ENCODE results near the gene PLEKHN1. TPM values are rescaled to one million over a fixed set of nuclear protein-coding genes. Genes with fewer than 3 reads are reported as not detected.

The PLEKHN1 gene
- total RNA-seq, 1 donor from 2014 or later, result 0.24 TPM

DNA sequence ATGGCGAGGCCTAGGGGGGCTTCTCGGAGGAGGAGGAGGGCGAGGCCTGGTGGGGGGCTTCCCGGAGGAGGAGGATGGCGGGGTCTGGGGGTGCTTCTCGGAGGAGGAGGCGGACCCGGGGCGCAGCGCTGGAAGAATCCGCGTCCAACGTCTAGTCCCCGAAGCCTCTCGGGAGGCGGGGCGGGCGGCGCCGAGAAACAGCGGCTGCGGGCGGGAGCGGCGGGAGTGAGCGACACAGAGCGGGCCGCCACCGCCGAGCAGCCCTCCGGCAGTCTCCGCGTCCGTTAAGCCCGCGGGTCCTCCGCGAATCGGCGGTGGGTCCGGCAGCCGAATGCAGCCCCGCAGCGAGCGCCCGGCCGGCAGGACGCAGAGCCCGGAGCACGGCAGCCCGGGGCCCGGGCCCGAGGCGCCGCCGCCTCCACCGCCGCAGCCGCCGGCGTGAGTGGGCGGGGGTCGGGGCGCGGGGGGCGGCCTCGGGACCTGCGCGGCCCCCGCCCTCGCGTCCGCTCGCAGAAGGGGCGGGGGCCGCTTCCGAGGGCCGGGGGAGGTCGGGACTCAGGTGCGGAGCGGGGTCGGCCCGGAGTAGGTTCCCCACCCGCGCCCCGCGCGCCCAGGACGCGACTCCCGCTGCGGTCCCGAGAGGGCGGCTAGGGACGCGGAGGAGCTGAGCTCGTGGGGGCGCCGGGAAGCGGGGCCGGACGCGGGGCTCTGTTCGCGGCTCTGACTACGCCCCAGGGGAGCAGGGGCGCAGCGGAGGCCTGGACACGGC lies 5.7 kb upstream of the PLEKHN1 start, which contains the start of gene KLHL17:
KLHL17 (plus strand) TSS at position 222 of the 769 bp plus-strand sequence; CDS start at position 332, 110 bp downstream.
- peak; percentile 77 for DNase-seq (ENCODE audit: low read depth)

DNA sequence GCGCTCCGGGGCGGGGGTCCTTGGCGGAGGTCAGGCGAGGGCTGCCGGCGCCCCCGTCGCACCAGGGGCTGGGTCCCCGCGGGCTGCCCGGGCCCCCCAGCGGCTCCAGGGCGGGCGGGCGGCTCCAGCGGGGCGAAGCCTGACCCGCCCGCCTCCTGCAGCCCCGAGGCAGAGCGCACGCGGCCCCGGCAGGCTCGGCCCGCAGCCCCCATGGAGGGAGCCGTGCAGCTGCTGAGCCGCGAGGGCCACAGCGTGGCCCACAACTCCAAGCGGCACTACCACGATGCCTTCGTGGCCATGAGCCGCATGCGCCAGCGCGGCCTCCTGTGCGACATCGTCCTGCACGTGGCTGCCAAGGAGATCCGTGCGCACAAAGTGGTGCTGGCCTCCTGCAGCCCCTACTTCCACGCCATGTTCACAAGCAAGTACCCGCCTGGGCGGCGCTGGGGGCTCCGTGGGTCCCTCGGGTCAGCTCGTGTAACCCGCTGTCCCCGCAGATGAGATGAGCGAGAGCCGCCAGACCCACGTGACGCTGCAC lies 5.1 kb upstream of the PLEKHN1 start:
- DNase-seq (ENCODE audit: low read depth), result no peak

DNA sequence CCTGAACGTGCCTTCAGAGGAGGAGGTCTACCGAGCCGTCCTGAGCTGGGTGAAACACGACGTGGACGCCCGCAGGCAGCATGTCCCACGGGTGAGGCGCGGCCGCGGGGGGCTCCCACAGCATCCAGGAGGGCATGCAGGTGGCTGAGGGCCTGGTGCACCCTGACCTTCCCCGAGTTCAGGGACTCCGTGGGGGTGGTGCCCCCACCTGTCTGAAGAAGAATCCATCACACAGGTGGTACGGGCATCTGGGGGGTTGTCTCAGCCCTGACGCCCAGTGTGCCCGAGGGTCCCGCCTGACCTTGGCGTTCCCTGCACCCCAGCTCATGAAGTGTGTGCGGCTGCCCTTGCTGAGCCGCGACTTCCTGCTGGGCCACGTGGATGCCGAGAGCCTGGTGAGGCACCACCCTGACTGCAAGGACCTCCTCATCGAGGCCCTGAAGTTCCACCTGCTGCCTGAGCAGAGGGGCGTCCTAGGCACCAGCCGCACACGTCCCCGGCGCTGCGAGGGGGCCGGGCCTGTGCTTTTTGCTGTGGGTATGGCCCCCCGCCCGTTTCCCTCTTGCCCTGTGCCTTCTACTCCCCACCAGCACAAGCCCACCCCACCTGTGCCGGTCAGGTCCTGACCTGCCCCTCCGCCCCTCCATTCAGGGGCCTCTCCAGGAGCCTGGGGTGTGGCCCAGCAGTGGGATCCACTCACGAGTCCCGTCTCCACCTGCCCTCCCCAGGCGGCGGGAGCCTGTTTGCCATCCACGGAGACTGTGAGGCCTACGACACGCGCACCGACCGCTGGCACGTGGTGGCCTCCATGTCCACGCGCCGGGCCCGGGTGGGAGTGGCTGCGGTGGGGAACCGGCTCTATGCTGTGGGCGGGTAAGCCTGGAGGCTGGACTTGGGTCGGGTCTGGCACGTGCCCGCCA lies 3.6 kb upstream of the PLEKHN1 start:
- DNase-seq (ENCODE audit: low read depth), result no peak

DNA sequence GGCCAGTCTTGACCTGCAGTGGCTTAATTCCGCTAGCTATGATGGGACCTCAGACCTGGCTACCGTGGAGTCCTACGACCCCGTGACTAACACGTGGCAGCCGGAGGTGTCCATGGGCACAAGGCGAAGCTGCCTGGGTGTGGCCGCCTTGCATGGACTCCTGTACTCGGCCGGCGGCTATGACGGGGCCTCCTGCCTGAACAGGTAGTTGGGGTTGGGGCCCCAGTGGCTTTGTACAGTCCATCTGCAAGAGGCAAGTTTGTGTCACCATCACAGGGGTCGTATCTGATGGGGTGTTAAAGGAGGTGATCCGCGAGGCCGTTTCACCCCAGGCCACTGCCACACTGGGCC lies 3.0 kb upstream of the PLEKHN1 start:
- no peak for DNase-seq (ENCODE audit: low read depth)

DNA sequence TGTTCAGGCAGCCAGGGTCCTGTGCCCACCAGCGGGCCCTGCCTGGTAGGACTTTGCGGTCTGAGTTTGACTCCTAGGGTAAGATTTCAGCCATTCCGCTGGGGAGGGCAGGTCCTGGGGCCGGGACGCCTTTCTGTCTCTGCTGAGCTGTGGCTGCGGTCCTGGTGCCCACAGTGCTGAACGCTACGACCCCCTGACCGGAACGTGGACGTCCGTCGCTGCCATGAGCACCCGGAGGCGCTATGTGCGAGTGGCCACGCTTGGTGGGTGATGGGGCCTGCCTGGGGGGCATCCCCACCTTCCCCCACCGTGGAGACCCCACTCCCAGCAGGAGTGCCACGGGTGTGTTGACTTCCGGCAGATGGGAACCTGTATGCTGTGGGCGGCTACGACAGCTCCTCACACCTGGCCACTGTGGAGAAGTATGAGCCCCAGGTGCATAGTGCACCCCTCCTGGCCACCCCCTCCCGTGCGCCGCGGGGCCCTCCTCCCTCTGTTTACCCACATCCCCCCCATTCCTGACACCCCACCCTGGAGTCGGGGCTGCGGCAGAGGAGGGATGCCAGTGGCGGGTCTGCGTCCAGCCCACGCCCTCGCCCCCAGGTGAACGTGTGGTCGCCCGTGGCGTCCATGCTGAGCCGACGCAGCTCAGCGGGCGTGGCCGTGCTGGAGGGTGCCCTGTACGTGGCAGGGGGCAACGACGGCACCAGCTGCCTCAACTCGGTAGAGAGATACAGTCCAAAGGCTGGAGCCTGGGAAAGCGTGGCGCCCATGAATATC lies 2.3 kb upstream of the PLEKHN1 start:
- DNase-seq (ENCODE audit: low read depth), result no peak

DNA sequence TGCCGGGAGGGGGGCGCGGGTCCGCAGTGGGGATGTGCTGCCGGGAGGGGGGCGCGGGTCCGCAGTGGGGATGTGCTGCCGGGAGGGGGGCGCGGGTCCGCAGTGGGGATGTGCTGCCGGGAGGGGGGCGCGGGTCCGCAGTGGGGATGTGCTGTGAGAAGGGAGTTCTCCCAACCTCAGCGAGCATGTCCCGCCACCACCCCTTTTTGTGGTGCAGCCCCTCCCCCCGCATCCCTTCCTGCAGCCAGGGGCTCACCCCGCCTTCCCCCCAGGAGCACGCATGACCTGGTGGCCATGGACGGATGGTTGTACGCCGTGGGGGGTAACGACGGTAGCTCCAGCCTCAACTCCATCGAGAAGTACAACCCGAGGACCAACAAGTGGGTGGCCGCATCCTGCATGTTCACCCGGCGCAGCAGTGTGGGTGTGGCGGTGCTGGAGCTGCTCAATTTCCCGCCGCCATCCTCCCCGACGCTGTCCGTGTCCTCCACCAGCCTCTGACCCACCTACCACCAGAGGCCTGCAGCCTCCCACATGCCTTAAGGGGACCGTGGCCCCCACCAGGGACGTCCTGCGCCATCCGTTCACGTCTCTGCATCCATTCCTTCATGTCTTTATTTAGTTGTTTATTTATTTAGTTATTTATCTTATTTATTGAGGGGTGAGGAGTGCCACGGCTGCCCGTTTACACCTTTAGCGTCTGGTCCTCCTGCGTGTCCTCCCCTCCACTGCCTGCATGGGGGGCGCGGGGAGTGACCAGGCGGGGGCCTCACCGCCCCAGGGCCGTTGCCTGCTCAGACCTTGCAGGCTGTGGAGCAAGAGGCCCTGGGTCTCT lies 1.4 kb upstream of the PLEKHN1 start:
- no peak for DNase-seq (ENCODE audit: low read depth)

DNA sequence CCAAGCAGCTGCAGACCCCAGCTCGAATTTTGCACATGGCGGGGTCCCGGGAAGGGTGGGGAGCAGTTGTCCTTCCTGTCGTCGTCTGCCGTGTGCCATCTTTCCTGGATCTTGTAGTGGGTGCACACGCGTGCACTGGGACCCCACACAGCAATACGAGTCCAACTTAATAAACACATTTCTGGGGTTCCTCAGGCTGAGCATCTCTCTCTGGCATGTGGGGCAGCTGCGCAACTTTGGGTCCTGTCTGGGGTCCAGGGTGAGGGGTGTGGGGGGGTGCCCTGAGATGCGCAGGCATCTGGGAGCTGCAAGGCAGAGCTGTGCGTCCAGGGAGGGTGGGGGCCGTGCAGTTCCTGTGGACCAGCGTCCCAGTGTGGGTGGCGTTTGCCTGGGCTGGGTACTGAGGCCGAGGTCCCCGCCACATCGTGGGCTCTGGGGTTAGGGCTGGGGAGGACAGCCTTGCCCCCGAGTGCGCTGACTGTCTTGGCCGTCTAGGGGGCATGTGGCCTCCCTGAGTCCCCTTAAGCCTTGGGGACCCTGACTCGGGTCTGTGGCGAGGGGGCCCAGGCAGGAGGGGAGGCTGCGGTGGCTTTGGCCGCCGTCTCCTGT lies 652 bp upstream of the PLEKHN1 start:
- DNase-seq (ENCODE audit: low read depth), result no peak

DNA sequence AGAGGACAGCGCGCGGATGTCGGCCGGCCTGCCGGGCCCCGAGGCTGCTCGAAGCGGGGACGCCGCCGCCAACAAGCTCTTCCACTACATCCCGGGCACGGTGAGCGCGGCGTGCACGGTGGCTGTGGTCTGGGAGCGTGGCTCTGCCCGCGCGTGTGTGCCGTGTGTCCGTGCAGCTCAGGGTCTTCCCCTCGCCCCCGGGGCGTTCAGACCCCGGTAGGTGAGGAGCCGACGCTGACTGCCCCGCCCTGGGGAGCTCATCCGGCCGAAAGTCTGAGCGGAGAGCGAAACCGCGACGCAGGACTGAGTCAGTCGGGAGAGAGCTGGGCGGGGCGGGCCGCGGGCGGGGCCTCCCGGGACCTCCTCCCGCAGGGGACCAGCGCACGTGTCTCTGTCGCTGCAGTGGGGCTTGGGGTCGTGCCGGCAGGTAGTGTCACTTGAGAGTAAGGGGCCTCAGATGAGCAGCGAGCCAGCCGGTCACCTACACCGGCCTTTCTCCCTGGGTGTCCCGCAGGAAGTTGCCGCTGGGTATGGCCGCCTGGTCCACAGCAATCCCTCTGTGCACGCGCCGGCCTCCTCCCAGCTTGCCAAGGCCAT lies 520 bp downstream of the PLEKHN1 start:
- peak; percentile 58 for DNase-seq (ENCODE audit: low read depth)

DNA sequence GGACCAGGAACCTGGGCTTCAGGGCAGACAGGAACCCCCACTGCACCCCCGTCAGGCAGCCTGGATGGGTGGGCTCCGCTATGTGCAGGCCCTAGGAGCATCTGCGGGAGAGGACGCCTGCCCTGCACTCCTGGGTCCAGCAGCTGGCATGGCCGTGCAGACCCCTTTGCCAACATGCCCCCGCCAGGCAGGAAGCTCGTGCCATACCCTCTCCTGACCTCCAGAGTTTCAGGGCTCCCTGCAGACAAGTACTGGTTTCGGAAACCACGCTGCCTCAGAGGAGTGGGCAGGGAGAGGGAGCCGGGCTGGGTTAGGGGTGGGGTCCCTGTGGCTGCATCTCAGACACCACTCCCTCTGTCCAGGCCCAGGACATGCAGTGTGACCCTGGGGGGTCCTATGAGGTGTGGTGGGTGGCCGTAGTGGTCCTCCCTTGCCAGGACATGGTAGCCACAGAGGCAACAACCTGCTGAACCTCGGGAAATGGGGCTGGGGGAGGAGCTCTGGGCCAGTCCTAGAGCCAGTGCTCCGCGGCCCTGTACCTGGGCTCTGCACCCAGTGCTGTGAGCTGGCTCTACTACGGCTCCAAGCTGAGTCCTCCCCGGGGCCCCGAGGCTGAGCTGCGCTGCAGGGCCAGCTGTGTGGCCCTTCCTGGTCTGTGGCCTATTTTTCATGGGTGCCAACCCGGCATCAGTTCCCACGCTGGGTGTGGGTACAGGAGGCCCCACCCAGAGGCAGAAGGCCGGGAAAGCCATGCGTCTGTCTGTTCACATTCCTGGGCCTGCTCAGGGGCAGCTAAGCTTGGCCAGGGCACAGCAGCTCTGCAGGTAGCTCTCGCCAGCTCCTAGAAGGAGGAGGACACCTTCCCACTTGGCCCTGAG lies 1.4 kb downstream of the PLEKHN1 start:
- no peak for DNase-seq (ENCODE audit: low read depth)

DNA sequence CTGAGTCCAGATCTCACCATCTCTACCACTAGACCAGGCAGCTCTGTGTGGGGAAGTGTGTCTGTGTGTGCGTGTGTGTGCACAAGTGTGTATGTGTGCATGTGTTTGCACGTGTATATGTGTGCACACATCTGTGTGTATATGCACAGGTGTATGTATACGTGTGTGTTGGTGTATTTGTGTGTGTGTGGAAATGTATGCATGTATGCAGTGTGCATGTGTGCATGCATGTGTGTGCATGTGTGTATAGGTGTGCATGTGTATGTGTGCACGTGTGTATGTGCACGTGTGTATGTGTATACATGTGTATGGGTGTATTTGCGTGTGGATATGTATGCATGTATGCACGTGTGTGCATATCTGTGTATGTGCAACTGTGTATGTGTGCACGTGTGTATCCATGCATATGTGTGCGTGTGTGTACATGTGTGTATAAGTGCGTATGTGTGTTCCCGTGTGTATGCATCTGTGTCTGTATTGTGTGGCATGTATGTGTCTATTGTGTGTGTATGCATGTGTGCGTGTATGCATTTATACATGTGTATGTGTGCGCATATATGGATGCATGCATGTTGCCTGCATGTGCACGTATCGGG lies 3.1 kb downstream of the PLEKHN1 start:
- no peak for DNase-seq (ENCODE audit: low read depth)

DNA sequence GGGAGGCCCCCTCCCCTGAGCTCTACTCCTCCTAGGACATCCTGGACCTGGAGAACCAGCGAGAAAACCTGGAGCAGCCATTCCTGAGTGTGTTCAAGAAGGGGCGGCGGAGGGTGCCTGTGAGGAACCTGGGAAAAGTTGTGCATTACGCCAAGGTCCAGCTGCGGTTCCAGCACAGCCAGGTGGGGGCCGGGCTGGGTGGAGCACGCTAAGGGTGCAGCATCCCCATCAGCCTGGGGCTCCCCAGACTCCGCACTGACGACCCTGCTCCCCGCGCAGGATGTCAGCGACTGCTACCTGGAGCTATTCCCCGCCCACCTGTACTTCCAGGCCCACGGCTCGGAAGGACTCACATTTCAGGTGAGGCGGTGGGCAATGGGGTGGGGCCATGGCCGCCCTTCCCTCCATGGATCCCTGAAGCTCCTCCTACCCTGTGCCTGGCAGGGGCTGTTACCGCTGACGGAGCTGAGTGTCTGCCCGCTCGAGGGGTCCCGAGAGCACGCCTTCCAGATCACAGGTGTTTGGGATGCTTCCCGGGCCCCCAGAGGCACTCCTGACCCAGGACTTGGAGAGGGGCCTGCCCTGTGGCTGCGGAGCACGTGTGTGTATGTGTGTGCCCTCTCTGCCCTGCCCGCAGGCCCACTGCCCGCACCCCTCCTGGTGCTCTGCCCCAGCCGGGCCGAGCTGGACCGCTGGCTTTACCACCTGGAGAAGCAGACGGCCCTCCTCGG lies 4.1 kb downstream of the PLEKHN1 start:
- no peak for DNase-seq (ENCODE audit: low read depth)

DNA sequence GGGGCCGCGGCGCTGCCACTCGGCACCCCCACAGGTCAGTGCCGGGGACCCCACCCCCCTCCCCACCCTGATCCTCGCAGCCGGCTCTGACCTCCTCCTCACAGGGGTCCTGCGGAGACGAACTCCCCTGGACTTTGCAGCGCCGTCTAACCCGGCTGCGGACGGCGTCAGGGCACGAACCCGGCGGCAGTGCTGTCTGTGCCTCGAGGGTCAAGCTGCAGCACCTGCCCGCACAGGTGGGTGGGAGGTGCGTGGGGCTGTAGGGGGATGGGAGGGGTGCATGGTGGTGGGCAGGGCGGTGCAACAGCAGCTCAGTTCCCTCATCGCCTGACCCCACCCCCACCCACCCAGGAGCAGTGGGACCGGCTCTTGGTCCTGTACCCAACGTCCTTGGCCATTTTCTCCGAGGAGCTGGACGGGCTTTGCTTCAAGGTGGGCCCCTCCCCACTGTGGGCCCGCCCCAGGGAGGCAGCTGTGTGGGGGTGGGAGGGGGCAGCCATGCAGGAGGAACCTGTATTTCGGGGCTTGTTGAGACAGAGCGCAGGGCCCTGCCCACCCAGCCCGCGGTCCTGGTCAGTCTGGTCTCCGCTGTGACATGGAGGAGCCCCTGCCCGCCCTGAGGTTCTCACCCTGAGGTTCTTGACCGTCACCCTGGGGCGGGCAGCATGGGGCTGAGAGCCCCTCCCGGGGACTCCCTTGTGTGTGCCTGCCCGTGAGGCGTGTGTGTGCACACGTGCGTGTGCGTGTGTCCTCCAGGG lies 4.9 kb downstream of the PLEKHN1 start:
- no peak for DNase-seq (ENCODE audit: low read depth)

DNA sequence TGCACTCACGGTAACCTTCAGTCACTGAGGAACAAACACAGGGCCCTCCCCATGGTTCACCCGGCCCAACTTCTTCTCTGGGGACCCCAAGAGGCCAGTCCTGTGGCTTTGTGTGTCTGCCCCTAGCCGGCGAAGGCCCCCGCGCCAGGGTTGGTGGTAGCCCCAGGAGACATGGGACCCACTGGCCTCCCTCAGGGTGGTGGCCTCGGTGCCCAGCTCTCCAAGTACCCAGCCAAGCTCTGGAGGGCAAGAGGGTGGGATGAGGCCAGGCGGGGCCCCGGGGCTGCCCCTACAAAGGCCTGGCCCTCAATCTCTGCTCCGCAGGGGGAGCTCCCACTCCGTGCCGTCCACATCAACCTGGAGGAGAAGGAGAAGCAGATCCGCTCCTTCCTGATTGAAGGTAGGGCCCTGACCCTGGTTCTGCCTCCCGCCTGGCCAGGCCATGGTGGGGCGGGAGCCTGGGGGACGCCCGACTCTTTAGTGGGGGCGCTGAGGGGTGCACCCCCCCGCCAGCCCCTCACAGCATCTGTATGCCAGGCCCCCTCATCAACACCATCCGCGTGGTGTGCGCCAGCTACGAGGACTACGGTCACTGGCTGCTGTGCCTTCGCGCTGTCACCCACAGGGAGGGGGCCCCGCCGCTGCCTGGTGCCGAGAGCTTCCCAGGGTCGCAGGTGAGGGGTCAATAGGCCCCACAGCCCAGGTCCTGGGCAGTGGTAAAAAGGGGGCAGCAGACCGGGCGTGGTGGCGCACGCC lies 5.6 kb downstream of the PLEKHN1 start:
- no peak for DNase-seq (ENCODE audit: low read depth)

DNA sequence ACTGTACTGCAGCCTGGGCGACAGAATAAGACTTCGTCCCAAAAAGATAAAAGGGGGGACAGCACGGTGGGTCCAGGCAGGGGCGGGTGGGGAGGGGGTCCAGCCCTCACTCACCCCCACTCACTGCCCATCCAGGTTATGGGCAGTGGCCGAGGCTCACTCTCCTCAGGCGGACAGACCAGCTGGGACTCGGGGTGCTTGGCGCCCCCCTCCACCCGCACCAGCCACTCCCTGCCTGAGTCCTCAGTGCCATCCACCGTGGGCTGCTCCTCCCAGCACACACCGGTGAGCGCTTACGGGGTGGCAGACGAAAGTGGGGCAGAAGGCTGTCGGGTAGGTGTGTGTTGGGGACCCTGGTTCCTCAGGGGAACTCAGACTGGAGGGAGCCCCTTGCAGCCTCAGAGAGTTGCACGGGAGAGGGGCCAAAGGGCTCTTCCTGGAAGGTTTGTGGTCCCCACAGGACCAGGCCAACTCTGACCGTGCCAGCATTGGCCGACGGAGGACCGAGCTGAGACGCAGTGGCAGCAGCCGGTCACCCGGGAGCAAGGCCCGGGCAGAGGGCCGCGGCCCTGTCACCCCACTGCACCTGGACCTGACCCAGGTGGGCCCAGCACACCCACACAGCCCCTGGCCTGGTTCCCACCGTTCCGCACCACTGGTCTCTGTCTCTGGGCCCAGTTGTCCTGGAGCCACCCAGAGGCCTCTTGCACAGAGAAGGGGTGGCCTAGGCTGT lies 6.6 kb downstream of the PLEKHN1 start:
- DNase-seq (ENCODE audit: low read depth), result no peak

Data from myocyte (in vitro differentiated cells).